Aorta (tissue), 5 donors: Measurements from ENCODE around the gene KCTD3. TPM values are rescaled to one million over a fixed set of nuclear protein-coding genes. Genes with fewer than 3 reads are reported as not detected.

Experiments
- ATAC-seq: fragments of 200-7000 bp; cut with Tn5 transposase; one replicate; pipeline ENCODE4 v1.9.1; 2022; ENCODE audit warnings: moderate library complexity; ENCODE audit not compliant: low FRiP score
- DNase-seq, 2 donors: peaks; one replicate each; pipeline ENCODE4 v3.0.0-alpha.2; 2020
- H3K27ac ChIP-seq, 2 donors: one replicate each; pipeline ENCODE4 v1.5.1; 2013; ENCODE audit warnings: low read length in 2 of 2, mild to moderate bottlenecking in 2 of 2, moderate library complexity in 2 of 2, control low read depth in 1 of 2, inconsistent platforms in 1 of 2, low read depth in 1 of 2
- H3K27me3 ChIP-seq, 2 donors: one replicate each; pipeline ENCODE4 v1.6.1; 2013; ENCODE audit warnings: control low read depth in 1 of 2, low read length in 1 of 2, mild to moderate bottlenecking in 1 of 2, moderate library complexity in 1 of 2; ENCODE audit not compliant: insufficient read depth in 2 of 2, control insufficient read depth in 1 of 2
- H3K36me3 ChIP-seq, 2 donors: one replicate each; pipeline ENCODE4 v1.6.1; 2013; ENCODE audit warnings: control low read depth in 1 of 2, low read length in 1 of 2, mild to moderate bottlenecking in 1 of 2; ENCODE audit not compliant: insufficient read depth in 2 of 2, control insufficient read depth in 1 of 2
- H3K4me1 ChIP-seq, 2 donors: one replicate each; pipeline ENCODE4 v1.6.1; 2013; ENCODE audit warnings: low read length in 2 of 2, control low read depth in 1 of 2, mild to moderate bottlenecking in 1 of 2, moderate library complexity in 1 of 2; ENCODE audit not compliant: insufficient read depth in 2 of 2, control insufficient read depth in 1 of 2
- H3K4me3 ChIP-seq, 2 donors: one replicate each; pipeline ENCODE4 v1.5.1; 2013; ENCODE audit warnings: low read length in 2 of 2, control low read depth in 1 of 2, mild to moderate bottlenecking in 1 of 2
- H3K9me3 ChIP-seq: one replicate; pipeline ENCODE4 v1.6.1; 2013; ENCODE audit warnings: mild to moderate bottlenecking, low read length; ENCODE audit not compliant: control insufficient read depth
- WGBS, 2 donors: extraction: QIAGEN DNeasy Blood & Tissue Kit; methylation state at CpG; one replicate each; pipeline ENCODE4 v1.1.7; 2013; 5-methylcytosine and 5-hydroxymethylcytosine counted together
- intact Hi-C, 2 donors: fragments of 100-400 bp; cut with DNase I; formaldehyde crosslinking; loops; one replicate each; pipeline versions ENCODE4 v1.14.2 to v1.15.0; 2022
- polyA plus RNA-seq, 2 donors: library from polyadenylated mRNA; stranded (reverse); fragments of 200-250 nt; gene quantifications; one replicate each; pipeline ENCODE4 v1.2.3, GENCODE V29; 2013
- total RNA-seq, 2 donors: library from RNA; stranded (reverse); fragmentation: NEBNext Ultra II Directional; extraction: Animal tissue kit (Norgen Biotek cat#: 25700); gene quantifications; one replicate each; pipeline ENCODE4 v1.2.1, GENCODE V29; 2021
- donor health status: healthy with polysubstance abuse.
- donor health status: Bipolar disorder and iron deficiency.
- donor health status: DM: no; HTN: no; CAD: no.
- donor health status: DM: no; HTN: no; CAD: no.
- donor health status: DM: yes; HTN: yes; CAD: no.

KCTD3 gene
- total and polyA plus RNA-seq, 4 donors, result 20.2 to 39.7 (median 32.3) TPM

DNA sequence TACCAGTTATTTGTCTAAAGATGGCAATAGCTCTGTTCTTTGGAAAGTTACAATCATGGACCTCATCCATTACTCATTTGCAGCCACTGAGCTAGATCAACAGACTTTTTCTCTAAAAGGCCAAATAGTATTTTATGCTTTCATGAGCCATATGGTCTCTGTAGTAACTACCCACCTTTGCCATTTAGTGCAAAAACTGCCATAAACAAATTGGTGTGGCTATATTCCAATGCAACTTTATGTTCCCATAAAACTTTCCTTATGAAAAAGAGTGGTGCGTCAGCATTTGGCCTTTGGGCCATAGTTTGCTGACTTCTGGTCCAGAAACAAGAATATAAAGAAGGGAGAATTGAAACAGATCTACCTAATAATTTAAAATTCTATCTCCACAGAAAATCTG is 20.1 kb upstream of the KCTD3 start:
- no peak for ATAC-seq
- Histone ChIP-seq H3K4me3 (no peak overlapping the region), H3K4me1 (no peaks in the 10 kb centered on the region), H3K9me3 (peaks cover 6% of the 10 kb centered on the region), H3K27ac (no peak overlapping the region), H3K36me3 (no peaks in the 10 kb centered on the region), H3K27me3 (no peaks in the 10 kb centered on the region)
- intact Hi-C loops, result no loop called here
- no peak for DNase-seq
- WGBS, 2 donors, result 74 to 87% methylated on average over 1 of the region's 1 CpG

DNA sequence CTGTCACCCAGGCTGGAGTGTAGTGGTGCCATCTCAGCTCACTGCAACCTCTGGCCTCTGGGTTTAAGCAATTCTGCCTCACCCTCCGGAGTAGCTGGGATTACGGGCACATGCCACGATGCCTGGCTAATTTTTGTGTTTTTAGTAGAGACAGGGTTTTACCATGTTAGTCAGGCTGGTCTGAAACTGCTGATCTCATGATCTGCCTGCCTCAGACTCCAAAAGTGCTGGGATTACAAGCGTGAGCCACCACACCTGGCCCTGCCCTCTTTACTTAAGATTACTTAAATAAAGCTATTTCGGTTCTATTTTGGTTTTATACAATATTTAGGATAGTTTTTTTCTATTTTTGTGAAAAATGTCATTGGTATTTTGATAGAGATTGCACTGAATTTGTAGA is 15.3 kb upstream of the KCTD3 start:
- DNase-seq (no peak), ATAC-seq (no peak)
- Histone ChIP-seq H3K36me3 (no peaks in the 10 kb centered on the region), H3K4me3 (no peak overlapping the region), H3K27ac (no peak overlapping the region), H3K4me1 (no peaks in the 10 kb centered on the region), H3K27me3 (no peaks in the 10 kb centered on the region), H3K9me3 (peaks cover 4% of the 10 kb centered on the region)
- 89 to 92% methylated on average over 5 of the region's 5 CpGs for WGBS, 2 donors
- intact Hi-C loops, result no loop called here

DNA sequence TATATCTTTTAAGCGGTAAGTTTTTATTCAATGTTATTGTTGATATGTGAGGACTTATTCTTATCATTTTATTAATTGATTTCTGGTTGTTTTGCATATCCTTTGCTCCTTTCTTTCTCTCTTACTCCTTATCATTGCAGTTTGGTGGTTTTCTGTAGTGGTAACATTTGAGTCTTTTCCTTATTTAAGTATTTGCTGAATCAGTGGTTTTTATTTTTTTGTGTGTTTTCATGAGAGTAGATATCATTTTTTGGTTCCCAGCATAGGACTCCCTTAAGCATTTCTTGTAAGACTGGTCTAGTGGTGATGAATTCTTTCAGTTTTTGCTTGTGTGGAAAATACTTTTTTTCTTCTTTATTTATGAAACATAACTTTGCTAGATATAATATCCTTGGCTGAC is 12.2 kb upstream of the KCTD3 start:
- Histone ChIP-seq H3K27me3 (no peaks in the 10 kb centered on the region), H3K9me3 (peaks cover 4% of the 10 kb centered on the region), H3K36me3 (no peaks in the 10 kb centered on the region), H3K27ac (no peak overlapping the region), H3K4me3 (no peak overlapping the region), H3K4me1 (no peaks in the 10 kb centered on the region)
- intact Hi-C loops, result no loop called here
- DNase-seq, result no peak
- 83 to 91% methylated on average over 1 of the region's 1 CpG for WGBS, 2 donors
- no peak for ATAC-seq

DNA sequence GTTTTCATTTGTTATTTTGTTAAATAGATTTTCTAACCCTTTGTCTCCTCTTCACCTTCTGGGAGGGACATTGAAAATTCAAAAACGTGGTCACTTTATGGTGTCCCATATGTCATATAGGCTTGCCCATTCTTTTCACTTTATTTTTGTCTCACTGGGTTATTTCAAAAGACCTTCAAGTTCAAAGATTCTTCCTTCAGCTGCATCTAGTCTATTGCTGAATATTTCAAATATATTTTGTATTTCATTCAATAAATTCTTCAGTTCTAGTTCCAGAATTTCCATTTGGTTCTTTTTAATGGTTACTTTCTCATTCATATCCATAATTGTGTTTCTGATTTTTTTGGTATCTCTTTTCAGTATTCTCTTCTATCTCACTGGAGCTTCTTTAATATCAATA is 11.6 kb upstream of the KCTD3 start:
- Histone ChIP-seq H3K4me1 (no peaks in the 10 kb centered on the region), H3K27me3 (peaks cover 0 to under 1% of the 10 kb centered on the region in 2 donors), H3K9me3 (peaks cover 4% of the 10 kb centered on the region), H3K36me3 (no peaks in the 10 kb centered on the region), H3K4me3 (no peak overlapping the region), H3K27ac (no peak overlapping the region)
- 43 to 56% methylated on average over 1 of the region's 1 CpG for WGBS, 2 donors
- no peak for ATAC-seq
- DNase-seq, result no peak
- intact Hi-C loops, result no loop called here

DNA sequence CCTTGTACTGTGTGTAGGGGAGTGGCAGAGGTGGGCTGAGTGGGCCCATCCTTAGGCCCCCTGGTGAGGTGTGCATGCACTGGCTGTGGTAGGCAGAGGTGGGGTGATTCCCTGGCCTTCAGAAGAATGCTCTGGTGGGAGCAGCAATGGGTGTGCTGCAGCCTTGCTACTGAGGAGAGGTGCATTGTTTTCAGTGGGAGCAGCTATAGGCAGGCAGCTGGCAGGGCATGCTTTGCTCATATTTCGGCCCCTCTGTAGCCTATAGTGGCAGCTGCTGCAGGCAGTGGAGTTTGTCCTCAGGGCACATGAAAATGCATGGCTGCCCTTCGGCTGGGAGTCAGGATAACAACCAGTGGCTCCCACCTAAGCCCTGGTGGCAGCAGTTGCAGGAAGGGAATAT is 10.1 kb upstream of the KCTD3 start:
- peaks cover 0 to 1% of the 10 kb centered on the region in 2 donors for H3K27me3 ChIP-seq
- H3K27ac ChIP-seq, result no peak overlapping the region
- H3K9me3 ChIP-seq, result peaks cover 2% of the 10 kb centered on the region
- WGBS, 2 donors, result 79 to 95% methylated on average over 2 of the region's 2 CpGs
- H3K36me3 ChIP-seq, result no peaks in the 10 kb centered on the region
- intact Hi-C loops, result no loop called here
- ATAC-seq (no peak), DNase-seq (no peak)
- H3K4me3 ChIP-seq, result no peak overlapping the region
- no peaks in the 10 kb centered on the region for H3K4me1 ChIP-seq

DNA sequence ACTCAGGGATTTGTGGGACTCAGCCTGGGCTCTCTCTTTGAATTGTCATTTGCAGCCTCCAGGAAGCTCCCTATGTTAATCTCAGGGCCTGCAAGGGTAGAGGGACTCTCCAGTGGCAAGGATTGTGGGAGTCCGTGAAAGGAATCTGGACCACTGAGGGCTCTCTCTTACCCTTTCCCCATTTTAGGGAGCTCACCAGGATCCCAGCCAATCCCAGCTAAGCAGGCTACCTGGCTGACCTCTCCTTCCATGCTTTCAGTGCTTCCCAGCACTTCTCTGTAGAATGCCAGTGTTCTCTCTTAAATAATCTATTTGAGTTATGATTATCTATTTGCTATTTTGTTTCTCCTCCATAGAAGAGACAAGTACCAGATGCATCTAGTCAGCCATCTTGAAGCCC is 9.6 kb upstream of the KCTD3 start:
- DNase-seq, result no peak
- Histone ChIP-seq H3K27me3 (peaks cover 0 to 1% of the 10 kb centered on the region in 2 donors), H3K4me1 (no peaks in the 10 kb centered on the region), H3K4me3 (no peak overlapping the region), H3K36me3 (no peaks in the 10 kb centered on the region), H3K27ac (no peak overlapping the region), H3K9me3 (peaks cover 2% of the 10 kb centered on the region)
- intact Hi-C loops, result no loop called here
- ATAC-seq, result no peak
- WGBS, 2 donors, result 70 to 75% methylated on average over 1 of the region's 1 CpG

DNA sequence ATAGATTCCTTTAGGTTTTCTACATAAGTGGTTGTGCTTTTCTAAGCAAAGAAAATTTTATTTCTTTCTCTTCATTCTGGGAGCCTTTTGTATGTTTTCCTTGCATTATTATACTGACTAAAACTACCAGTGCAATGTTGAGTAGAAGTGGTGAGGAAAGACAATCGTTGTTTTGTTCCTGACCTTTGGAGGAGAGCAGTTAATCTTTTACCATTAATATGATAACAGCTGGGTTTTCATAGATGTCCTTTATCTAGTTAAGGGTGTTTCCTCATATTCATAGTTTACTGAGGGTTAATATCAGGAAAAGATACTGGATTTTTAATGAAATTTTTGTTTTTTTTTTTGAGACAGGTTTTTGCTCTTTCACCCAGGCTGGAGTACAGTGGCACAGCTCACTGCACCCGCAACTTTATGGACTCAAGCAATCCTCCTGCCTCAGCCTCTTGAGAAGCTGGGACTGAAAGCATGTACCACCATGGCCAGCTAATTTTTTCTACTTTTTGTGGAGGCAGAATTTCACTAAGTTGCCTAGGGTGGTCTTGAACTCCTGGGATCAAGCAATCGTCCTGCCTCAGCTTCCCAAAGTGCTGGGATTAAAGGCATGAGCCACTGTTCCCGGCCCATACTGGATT is 9.0 kb upstream of the KCTD3 start:
- Histone ChIP-seq H3K4me1 (no peaks in the 10 kb centered on the region), H3K36me3 (no peaks in the 10 kb centered on the region), H3K27ac (no peak overlapping the region), H3K9me3 (peaks cover 2% of the 10 kb centered on the region), H3K27me3 (peaks cover 0 to 1% of the 10 kb centered on the region in 2 donors), H3K4me3 (no peak overlapping the region)
- intact Hi-C loops, result no loop called here
- 84 to 91% methylated on average over 4 of the region's 4 CpGs for WGBS, 2 donors
- DNase-seq (no peak), ATAC-seq (no peak)

DNA sequence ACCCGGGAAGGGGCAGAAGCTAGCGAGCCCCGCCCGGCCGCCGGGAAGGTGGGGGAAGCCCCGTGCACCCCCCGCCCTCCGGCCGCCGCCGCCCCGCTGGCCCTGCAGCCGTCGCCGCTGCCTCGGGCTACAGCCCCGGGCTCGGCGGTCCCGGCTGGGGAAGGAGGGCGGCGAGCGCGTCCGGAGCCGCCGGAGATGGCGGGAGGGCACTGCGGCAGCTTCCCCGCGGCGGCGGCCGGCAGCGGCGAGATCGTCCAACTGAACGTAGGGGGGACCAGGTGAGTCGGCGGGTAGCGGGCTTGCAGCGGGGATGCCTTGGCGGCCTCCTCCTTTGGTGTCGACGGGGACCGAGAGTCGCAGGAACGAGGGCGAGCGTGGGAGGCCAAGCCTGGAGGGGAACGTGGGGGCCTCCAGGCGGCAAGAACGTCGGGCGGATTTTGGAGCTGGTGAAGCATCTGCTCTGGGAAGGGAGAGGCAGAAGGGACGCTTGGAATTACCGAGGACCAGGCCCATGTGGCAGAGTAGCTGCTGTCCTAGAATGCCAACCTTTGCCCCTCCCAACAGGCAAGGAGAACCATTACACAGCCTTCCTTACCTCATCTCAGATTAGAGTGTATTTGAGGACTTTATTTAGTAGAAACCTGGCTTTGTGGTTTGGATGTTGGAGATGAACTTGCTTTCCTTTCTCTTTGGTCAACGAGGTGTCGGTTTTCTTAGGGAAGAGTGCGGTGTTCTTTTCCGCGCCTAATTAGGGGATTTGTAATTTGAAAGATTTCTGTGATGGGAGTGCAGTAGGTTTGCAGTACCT is 591 bp downstream of the KCTD3 start:
- peak; percentile 62 to 83 for DNase-seq
- intact Hi-C loops, result loop anchor here in 1 of 2 donors (5.0 kb wide), 1 partner anchor 35 kb away; no protein-coding TSS in a partner anchor
- WGBS, 2 donors, result 0 to 1% methylated on average over 39 to 63 of the region's 63 CpGs

DNA sequence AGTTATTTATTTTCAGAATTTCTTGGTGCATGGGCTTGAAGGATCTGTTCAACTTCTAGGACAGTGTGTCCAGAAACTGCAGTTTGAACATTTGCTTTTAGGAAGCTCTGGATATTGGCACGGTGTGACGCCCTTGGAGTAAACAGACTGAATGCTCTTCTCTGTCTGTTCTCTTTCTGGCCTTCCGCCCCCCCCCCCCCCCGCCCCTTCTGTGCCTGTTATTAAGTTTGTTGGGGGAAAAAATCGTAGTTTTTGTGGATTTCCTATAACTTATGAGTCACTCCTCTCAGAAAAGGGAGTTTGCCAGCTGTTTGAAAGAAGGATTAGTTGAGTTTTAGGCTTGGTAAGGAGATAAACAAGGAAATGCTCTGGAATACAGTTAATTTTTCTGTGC is 1.2 kb downstream of the KCTD3 start:
- Histone ChIP-seq H3K27ac (peak overlapping the region; percentile 49 to 83), H3K27me3 (no peaks in the 10 kb centered on the region), H3K4me3 (peak overlapping the region; percentile 54 to 96), H3K4me1 (peaks cover 0 to 3% of the 10 kb centered on the region in 2 donors), H3K9me3 (no peaks in the 10 kb centered on the region), H3K36me3 (no peaks in the 10 kb centered on the region)
- ATAC-seq (no peak), DNase-seq (no peak)
- intact Hi-C loops, result loop anchor here in 1 of 2 donors (5.0 kb wide), 1 partner anchor 34 kb away; no protein-coding TSS in a partner anchor
- 0% methylated on average over 4 to 5 of the region's 5 CpGs for WGBS, 2 donors

More for the DNA sequence above, 591 bp downstream of the KCTD3 start:
- peak; percentile 80 for ATAC-seq
- H3K4me1 ChIP-seq, result peaks cover 0 to 3% of the 10 kb centered on the region in 2 donors
- H3K27ac ChIP-seq, result peak overlapping the region; percentile 49 to 83
- no peaks in the 10 kb centered on the region for H3K9me3 ChIP-seq
- no peaks in the 10 kb centered on the region for H3K27me3 ChIP-seq
- H3K36me3 ChIP-seq, result no peaks in the 10 kb centered on the region
- peak overlapping the region; percentile 54 to 96 for H3K4me3 ChIP-seq
